Stimulated activated CD4-positive, alpha-beta T cell treated with anti-CD3 and anti-CD28 coated beads, Interleukin-1b, Interleukin-23, amount 100 ng/mL, for 1 hour (primary cell): ENCODE data around the gene GAD1.

ENCODE experiments used
- DNase-seq, 2 donors: peaks; one replicate each; pipeline ENCODE4 v3.0.0-alpha.2; 2020; ENCODE audit warnings: low read depth in 2 of 2

GAD1 gene

GRCh38 chr2:170818036-170818751 lies 1.5 kb downstream of the GAD1 start:
- DNase-seq: no peak

GRCh38 chr2:170818752-170819470 lies 2.2 kb downstream of the GAD1 start:
- DNase-seq: no peak

GRCh38 chr2:170819680-170820664 lies 3.3 kb downstream of the GAD1 start:
- no peak for DNase-seq

- no peak for DNase-seq
Measured at GRCh38 chr2:170820757-170821530, 4.3 kb downstream of the GAD1 start.

GRCh38 chr2:170821531-170822289 lies 5.0 kb downstream of the GAD1 start:
- DNase-seq: no peak

GRCh38 chr2:170822290-170823087 lies 5.8 kb downstream of the GAD1 start:
- DNase-seq: no peak

GRCh38 chr2:170823088-170823897 lies 6.6 kb downstream of the GAD1 start:
- no peak for DNase-seq

- DNase-seq: no peak
Measured at GRCh38 chr2:170823898-170824215, 7.2 kb downstream of the GAD1 start.

- no peak for DNase-seq
Measured at GRCh38 chr2:170824526-170825015, 7.9 kb downstream of the GAD1 start.

- no peak for DNase-seq
Measured at GRCh38 chr2:170827841-170828532, 11.3 kb downstream of the GAD1 start.

- DNase-seq: no peak
Measured at GRCh38 chr2:170828533-170828916, 11.8 kb downstream of the GAD1 start.

GRCh38 chr2:170829036-170829435 lies 12.3 kb downstream of the GAD1 start:
- no peak for DNase-seq

GRCh38 chr2:170830166-170830565 lies 13.5 kb downstream of the GAD1 start:
- DNase-seq: no peak

GRCh38 chr2:170831115-170831514 lies 14.4 kb downstream of the GAD1 start:
- DNase-seq: no peak

GRCh38 chr2:170836027-170836426 lies 19.3 kb downstream of the GAD1 start:
- no peak for DNase-seq

- DNase-seq: no peak
Measured at GRCh38 chr2:170840717-170841210, 24.1 kb downstream of the GAD1 start.

GRCh38 chr2:170842785-170843184 lies 26.1 kb downstream of the GAD1 start:
- DNase-seq: no peak

- no peak for DNase-seq
Measured at GRCh38 chr2:170843656-170844055, 27.0 kb downstream of the GAD1 start.
